OCI-LY1 (cell line): Measurements from ENCODE around the gene AP4E1.

Experiments used
- EZH2 ChIP-seq: fragments of 200-600 bp; sonication (generic), shearing (Covaris generic); IDR thresholded peaks from 2 replicates; pipeline ENCODE4 v1.8.0; 2017; ENCODE audit warnings: borderline replicate concordance, mixed run types, mild to moderate bottlenecking, antibody characterized with exemption, low read length, moderate library complexity, mixed read lengths
- TF ChIP-seq, protein P1 (sequence below): fragments of 200-600 bp; sonication (generic), shearing (Covaris generic); IDR thresholded peaks from 2 replicates; pipeline ENCODE4 v1.5.1; 2017; ENCODE audit warnings: mild to moderate bottlenecking, antibody characterized with exemption, low read length, moderate library complexity, mixed read lengths

DNA sequence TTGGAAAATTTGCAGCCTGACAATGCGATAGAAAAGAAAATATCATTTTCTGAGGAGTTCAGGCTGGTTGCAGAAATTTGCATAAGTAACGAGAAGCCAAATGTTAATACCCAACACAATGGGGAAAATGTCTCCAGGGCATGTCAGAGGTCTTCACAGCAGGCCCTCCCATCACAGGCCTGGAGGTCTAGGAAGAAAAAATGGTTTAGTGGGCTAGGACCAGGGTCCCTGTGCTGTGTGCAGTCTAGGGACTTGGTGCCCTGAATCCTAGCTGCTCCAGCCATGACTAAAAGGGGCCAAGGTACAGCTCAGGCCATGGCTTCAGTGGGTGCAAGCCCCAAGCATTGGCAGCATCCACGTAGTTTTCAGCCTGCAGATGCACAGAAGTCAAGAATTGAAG, 14.5 kb upstream of the AP4E1 start:
- TF ChIP-seq, protein P1, sequence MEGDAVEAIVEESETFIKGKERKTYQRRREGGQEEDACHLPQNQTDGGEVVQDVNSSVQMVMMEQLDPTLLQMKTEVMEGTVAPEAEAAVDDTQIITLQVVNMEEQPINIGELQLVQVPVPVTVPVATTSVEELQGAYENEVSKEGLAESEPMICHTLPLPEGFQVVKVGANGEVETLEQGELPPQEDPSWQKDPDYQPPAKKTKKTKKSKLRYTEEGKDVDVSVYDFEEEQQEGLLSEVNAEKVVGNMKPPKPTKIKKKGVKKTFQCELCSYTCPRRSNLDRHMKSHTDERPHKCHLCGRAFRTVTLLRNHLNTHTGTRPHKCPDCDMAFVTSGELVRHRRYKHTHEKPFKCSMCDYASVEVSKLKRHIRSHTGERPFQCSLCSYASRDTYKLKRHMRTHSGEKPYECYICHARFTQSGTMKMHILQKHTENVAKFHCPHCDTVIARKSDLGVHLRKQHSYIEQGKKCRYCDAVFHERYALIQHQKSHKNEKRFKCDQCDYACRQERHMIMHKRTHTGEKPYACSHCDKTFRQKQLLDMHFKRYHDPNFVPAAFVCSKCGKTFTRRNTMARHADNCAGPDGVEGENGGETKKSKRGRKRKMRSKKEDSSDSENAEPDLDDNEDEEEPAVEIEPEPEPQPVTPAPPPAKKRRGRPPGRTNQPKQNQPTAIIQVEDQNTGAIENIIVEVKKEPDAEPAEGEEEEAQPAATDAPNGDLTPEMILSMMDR: no peak
- no peak for TF ChIP-seq EZH2
